ENCODE measurements around the gene SOX30.

DNA sequence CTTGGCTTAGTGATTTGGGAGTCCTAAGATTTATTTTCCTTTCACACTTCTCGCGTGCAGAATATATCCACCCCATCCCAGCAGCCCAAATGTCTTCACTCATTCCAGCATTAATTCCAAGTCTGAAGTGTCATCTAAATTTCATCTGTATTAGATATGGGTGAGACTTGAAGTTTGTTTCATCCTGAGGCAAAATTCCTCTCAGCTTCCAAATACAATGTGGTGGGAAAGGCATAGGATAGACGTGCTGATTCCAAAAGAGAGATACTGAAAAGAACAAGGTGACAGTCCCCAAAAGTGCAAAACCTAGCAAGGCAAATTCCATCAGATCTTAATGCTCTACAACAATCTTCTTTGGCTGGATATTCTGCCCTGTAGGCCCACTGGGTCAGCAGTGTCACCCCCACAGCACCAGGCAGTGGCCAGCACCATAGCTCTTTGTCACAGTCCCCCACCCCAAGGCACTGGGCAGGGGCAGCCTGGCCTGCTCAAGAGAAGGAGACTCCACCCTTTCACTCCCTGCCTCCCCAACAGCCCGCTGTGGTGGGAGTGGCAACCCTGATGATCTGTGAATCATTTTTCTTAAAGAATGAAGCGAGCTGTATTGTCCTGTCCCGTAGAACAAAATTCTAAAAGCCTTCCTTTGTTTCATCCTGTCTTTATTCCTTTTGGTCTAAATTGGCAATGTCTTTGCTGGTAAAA, 74.0 kb downstream of the SOX30 start:
- TF ChIP-seq, protein P1, sequence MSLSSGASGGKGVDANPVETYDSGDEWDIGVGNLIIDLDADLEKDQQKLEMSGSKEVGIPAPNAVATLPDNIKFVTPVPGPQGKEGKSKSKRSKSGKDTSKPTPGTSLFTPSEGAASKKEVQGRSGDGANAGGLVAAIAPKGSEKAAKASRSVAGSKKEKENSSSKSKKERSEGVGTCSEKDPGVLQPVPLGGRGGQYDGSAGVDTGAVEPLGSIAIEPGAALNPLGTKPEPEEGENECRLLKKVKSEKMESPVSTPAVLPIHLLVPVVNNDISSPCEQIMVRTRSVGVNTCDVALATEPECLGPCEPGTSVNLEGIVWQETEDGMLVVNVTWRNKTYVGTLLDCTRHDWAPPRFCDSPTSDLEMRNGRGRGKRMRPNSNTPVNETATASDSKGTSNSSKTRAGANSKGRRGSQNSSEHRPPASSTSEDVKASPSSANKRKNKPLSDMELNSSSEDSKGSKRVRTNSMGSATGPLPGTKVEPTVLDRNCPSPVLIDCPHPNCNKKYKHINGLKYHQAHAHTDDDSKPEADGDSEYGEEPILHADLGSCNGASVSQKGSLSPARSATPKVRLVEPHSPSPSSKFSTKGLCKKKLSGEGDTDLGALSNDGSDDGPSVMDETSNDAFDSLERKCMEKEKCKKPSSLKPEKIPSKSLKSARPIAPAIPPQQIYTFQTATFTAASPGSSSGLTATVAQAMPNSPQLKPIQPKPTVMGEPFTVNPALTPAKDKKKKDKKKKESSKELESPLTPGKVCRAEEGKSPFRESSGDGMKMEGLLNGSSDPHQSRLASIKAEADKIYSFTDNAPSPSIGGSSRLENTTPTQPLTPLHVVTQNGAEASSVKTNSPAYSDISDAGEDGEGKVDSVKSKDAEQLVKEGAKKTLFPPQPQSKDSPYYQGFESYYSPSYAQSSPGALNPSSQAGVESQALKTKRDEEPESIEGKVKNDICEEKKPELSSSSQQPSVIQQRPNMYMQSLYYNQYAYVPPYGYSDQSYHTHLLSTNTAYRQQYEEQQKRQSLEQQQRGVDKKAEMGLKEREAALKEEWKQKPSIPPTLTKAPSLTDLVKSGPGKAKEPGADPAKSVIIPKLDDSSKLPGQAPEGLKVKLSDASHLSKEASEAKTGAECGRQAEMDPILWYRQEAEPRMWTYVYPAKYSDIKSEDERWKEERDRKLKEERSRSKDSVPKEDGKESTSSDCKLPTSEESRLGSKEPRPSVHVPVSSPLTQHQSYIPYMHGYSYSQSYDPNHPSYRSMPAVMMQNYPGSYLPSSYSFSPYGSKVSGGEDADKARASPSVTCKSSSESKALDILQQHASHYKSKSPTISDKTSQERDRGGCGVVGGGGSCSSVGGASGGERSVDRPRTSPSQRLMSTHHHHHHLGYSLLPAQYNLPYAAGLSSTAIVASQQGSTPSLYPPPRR (CRISPR knock-in tag; IDR thresholded peaks at IDR 0.05; ENCODE audit: borderline replicate concordance), result no peak
- TF ChIP-seq, protein P2, sequence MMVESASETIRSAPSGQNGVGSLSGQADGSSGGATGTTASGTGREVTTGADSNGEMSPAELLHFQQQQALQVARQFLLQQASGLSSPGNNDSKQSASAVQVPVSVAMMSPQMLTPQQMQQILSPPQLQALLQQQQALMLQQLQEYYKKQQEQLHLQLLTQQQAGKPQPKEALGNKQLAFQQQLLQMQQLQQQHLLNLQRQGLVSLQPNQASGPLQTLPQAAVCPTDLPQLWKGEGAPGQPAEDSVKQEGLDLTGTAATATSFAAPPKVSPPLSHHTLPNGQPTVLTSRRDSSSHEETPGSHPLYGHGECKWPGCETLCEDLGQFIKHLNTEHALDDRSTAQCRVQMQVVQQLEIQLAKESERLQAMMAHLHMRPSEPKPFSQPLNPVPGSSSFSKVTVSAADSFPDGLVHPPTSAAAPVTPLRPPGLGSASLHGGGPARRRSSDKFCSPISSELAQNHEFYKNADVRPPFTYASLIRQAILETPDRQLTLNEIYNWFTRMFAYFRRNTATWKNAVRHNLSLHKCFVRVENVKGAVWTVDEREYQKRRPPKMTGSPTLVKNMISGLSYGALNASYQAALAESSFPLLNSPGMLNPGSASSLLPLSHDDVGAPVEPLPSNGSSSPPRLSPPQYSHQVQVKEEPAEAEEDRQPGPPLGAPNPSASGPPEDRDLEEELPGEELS (CRISPR knock-in tag; IDR thresholded peaks at IDR 0.05), result no peak
- TF ChIP-seq HNF4A (CRISPR knock-in tag; IDR thresholded peaks at IDR 0.05) (no peak), ZNF766 (CRISPR knock-in tag; IDR thresholded peaks at IDR 0.05; ENCODE audit: borderline replicate concordance) (no peak), ZNF788 (CRISPR knock-in tag; IDR thresholded peaks at IDR 0.05; ENCODE audit: borderline replicate concordance) (no peak), GTF2F1 (IDR thresholded peaks at IDR 0.05; ENCODE audit: low read length) (no peak), FOXM1 (CRISPR knock-in tag; IDR thresholded peaks at IDR 0.05) (no peak), SMARCE1 (IDR thresholded peaks at IDR 0.05; ENCODE audit: borderline replicate concordance) (no peak), NFRKB (IDR thresholded peaks at IDR 0.05) (no peak)
- TF ChIP-seq, protein P3, sequence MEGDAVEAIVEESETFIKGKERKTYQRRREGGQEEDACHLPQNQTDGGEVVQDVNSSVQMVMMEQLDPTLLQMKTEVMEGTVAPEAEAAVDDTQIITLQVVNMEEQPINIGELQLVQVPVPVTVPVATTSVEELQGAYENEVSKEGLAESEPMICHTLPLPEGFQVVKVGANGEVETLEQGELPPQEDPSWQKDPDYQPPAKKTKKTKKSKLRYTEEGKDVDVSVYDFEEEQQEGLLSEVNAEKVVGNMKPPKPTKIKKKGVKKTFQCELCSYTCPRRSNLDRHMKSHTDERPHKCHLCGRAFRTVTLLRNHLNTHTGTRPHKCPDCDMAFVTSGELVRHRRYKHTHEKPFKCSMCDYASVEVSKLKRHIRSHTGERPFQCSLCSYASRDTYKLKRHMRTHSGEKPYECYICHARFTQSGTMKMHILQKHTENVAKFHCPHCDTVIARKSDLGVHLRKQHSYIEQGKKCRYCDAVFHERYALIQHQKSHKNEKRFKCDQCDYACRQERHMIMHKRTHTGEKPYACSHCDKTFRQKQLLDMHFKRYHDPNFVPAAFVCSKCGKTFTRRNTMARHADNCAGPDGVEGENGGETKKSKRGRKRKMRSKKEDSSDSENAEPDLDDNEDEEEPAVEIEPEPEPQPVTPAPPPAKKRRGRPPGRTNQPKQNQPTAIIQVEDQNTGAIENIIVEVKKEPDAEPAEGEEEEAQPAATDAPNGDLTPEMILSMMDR (CRISPR knock-in tag; IDR thresholded peaks at IDR 0.05), result no peak
- TF ChIP-seq, protein P4, sequence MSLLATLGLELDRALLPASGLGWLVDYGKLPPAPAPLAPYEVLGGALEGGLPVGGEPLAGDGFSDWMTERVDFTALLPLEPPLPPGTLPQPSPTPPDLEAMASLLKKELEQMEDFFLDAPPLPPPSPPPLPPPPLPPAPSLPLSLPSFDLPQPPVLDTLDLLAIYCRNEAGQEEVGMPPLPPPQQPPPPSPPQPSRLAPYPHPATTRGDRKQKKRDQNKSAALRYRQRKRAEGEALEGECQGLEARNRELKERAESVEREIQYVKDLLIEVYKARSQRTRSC (CRISPR knock-in tag; IDR thresholded peaks at IDR 0.05; ENCODE audit: low read depth), result no peak

Data from HepG2 (cell line).